Measurements from ENCODE around the gene APP.

The APP gene

DNA sequence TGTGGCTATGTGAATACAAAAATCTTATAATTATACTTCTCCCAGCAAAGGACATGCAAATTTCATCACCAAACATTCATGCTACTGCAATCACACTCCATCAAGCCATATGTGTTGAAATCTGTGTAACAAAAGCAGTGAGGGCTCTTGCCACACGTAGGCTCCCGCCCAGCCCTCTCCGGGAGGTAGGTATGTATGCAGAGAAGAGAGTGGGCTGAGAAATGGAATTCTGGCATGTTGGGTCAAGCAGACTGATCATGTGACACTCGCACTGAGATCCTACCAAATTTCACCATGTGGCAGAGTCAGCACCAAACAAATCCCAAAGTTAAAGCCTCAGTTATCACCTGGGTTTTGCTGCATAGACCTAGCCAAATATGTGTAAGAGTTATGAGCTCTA, 49.7 kb downstream of the APP start:
- Histone ChIP-seq H3K27ac (ENCODE audit: insufficient read depth, low read depth, low read length, poor library complexity, severe bottlenecking) (no peak overlapping the region), H3K4me3 (ENCODE audit: insufficient read depth, low read depth, low read length) (no peak overlapping the region), H3K4me1 (ENCODE audit: control insufficient read depth, insufficient read depth, low read length) (peaks cover 14% of the 10 kb centered on the region), H3K36me3 (ENCODE audit: control insufficient read depth, insufficient read depth, low read length) (no peaks in the 10 kb centered on the region), H3K27me3 (ENCODE audit: control insufficient read depth, insufficient read depth, low read length, poor library complexity, severe bottlenecking) (no peaks in the 10 kb centered on the region), H3K9me3 (ENCODE audit: control insufficient read depth, low read length) (no peaks in the 10 kb centered on the region)
- 62 to 83% methylated on average over 4 of the region's 4 CpGs for WGBS, 2 experiments

DNA sequence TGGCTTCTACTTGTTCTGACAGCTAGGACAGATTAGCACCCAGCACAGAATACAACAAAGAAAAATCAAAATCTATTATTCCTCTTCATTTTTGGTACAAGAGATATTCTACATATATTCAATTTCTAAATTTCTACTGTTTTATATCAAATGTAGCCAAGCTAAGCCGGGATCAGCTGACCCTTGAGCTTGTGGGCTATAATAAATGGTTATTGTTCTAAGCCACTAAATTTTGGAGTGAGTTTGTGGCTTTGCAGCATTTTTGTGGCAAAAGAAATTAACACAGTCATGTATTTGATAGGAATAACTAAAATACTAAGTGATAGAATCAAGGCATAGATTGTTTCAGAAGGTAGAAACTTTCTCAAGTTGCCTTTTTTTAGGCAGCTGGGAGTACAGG, 50.7 kb downstream of the APP start:
- no peaks in the 10 kb centered on the region for H3K36me3 ChIP-seq (ENCODE audit: control insufficient read depth, insufficient read depth, low read length)
- peaks cover 18% of the 10 kb centered on the region for H3K4me1 ChIP-seq (ENCODE audit: control insufficient read depth, insufficient read depth, low read length)
- H3K9me3 ChIP-seq (ENCODE audit: control insufficient read depth, low read length): no peaks in the 10 kb centered on the region
- 80 to 100% methylated on average over 1 of the region's 1 CpG for WGBS, 2 experiments
- H3K4me3 ChIP-seq (ENCODE audit: insufficient read depth, low read depth, low read length): no peak overlapping the region
- no peak overlapping the region for H3K27ac ChIP-seq (ENCODE audit: insufficient read depth, low read depth, low read length, poor library complexity, severe bottlenecking)
- H3K27me3 ChIP-seq (ENCODE audit: control insufficient read depth, insufficient read depth, low read length, poor library complexity, severe bottlenecking): no peaks in the 10 kb centered on the region

DNA sequence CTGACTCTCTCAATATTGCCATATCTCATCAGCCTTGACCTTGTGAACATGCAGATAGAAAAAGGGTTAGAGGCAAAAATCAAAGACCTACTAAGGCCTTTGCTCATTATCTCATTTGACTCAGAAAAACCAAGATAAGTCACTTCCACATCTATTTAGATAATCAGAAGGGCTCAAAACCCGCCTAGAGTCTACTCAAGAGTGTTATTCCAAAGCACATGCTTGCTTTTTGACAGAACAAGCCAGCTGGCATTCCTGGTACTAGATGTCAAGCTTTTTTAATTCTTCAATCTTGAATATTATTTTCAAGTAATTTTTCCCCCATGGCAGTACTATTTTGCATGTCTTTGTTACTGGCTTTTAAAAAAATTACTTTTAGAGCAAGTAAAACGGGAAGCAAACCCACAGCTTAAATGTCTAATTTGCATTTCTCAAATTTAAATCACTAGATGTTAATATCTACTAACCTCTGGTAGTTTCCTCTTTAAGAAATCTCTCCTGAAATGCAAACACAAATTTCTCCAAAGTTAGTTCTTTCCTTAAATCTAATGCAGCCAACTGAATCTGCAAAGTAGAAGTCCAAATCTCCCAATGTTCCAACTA, 51.5 kb downstream of the APP start:
- Histone ChIP-seq H3K4me3 (ENCODE audit: insufficient read depth, low read depth, low read length) (no peak overlapping the region), H3K27ac (ENCODE audit: insufficient read depth, low read depth, low read length, poor library complexity, severe bottlenecking) (no peak overlapping the region), H3K27me3 (ENCODE audit: control insufficient read depth, insufficient read depth, low read length, poor library complexity, severe bottlenecking) (no peaks in the 10 kb centered on the region), H3K9me3 (ENCODE audit: control insufficient read depth, low read length) (no peaks in the 10 kb centered on the region), H3K4me1 (ENCODE audit: control insufficient read depth, insufficient read depth, low read length) (peaks cover 17% of the 10 kb centered on the region), H3K36me3 (ENCODE audit: control insufficient read depth, insufficient read depth, low read length) (no peaks in the 10 kb centered on the region)
- 90 to 92% methylated on average over 2 of the region's 2 CpGs for WGBS, 2 experiments

DNA sequence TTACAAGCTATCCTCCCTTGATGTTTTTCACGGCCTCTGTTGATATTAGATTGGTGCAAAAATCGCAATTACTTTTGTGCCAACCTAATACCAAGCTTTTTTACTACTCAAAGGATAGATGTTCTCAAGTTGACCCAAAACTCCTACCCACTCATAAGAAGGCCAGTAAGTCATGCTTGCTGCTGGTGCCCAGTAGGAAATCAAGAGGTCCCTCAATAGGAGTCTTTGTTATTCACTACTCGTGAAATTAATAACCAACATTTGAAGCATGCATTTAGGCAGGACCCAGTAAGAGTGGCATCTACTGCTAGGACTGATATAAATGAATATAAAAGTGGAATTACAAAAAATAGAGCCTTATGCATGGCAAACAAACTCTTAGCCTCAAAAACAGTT, 52.6 kb downstream of the APP start:
- Histone ChIP-seq H3K4me1 (ENCODE audit: control insufficient read depth, insufficient read depth, low read length) (peaks cover 17% of the 10 kb centered on the region), H3K27ac (ENCODE audit: insufficient read depth, low read depth, low read length, poor library complexity, severe bottlenecking) (no peak overlapping the region), H3K4me3 (ENCODE audit: insufficient read depth, low read depth, low read length) (no peak overlapping the region), H3K27me3 (ENCODE audit: control insufficient read depth, insufficient read depth, low read length, poor library complexity, severe bottlenecking) (no peaks in the 10 kb centered on the region), H3K36me3 (ENCODE audit: control insufficient read depth, insufficient read depth, low read length) (no peaks in the 10 kb centered on the region), H3K9me3 (ENCODE audit: control insufficient read depth, low read length) (no peaks in the 10 kb centered on the region)
- 94 to 98% methylated on average over 3 of the region's 3 CpGs for WGBS, 2 experiments

DNA sequence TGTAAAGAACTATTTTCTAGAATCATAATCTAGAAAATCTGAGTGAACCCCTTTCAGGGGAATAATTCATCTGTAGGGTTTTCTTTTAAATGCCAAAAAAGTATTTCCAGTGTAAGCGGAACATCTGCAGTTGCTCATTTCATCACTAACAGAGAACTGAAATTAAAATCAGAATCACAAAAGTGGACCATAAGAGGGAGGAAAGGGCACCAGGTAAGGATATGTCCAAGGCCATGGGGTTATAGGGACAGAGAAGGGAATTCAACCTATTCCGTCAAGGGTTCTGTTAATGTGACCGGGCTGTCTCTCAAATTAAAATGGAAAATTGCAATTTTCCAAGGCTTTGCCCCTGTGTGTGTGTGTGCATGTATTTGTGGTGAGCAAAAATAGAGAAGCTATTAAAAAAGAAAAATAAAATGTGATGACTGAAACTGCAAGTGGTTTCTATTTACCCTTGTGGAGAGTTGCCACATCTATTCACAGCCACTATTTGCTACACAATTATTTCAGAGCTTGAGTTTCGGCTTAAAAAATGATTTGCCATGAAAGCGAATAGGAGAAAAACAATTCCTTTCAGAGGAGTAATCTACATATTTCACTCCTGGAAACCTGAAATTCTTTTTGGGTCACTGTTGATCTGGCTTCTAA, 53.1 kb downstream of the APP start:
- Histone ChIP-seq H3K4me3 (ENCODE audit: insufficient read depth, low read depth, low read length) (no peak overlapping the region), H3K9me3 (ENCODE audit: control insufficient read depth, low read length) (no peaks in the 10 kb centered on the region), H3K36me3 (ENCODE audit: control insufficient read depth, insufficient read depth, low read length) (no peaks in the 10 kb centered on the region), H3K27ac (ENCODE audit: insufficient read depth, low read depth, low read length, poor library complexity, severe bottlenecking) (no peak overlapping the region), H3K4me1 (ENCODE audit: control insufficient read depth, insufficient read depth, low read length) (peaks cover 17% of the 10 kb centered on the region), H3K27me3 (ENCODE audit: control insufficient read depth, insufficient read depth, low read length, poor library complexity, severe bottlenecking) (no peaks in the 10 kb centered on the region)
- 91 to 94% methylated on average over 4 to 5 of the region's 5 CpGs for WGBS, 2 experiments

DNA sequence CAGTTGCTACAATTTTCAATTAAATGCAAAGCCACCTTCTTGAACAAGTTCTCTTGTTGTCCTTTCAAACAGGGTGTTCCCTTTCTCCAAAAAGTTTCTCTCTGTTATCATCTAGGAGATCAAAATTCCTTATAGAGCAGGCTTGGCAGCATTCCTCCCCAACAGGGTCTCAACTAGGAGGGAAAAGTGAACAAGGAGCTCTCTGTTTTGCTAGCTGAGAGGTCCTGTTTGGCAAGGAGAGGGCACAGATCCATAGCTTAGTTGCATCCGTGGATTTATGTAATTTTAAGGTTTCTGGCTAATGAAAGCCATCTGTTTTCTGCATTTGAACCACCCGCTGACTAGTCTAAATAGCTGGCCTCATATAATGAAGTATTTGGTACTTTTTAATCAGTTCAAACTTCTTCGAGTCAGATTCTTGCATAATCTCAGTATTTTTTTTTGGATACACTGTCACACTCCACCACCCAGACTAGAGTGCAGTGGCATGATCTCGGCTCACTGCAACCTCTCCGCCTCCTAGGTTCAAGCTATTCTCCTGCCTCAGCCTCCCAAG, 54.0 kb downstream of the APP start:
- no peak overlapping the region for H3K4me3 ChIP-seq (ENCODE audit: insufficient read depth, low read depth, low read length)
- no peaks in the 10 kb centered on the region for H3K27me3 ChIP-seq (ENCODE audit: control insufficient read depth, insufficient read depth, low read length, poor library complexity, severe bottlenecking)
- peaks cover 5% of the 10 kb centered on the region for H3K36me3 ChIP-seq (ENCODE audit: control insufficient read depth, insufficient read depth, low read length)
- H3K9me3 ChIP-seq (ENCODE audit: control insufficient read depth, low read length): no peaks in the 10 kb centered on the region
- peaks cover 17% of the 10 kb centered on the region for H3K4me1 ChIP-seq (ENCODE audit: control insufficient read depth, insufficient read depth, low read length)
- H3K27ac ChIP-seq (ENCODE audit: insufficient read depth, low read depth, low read length, poor library complexity, severe bottlenecking): peak overlapping the region; percentile 38
- WGBS, 2 experiments: 86 to 90% methylated on average over 5 of the region's 5 CpGs

DNA sequence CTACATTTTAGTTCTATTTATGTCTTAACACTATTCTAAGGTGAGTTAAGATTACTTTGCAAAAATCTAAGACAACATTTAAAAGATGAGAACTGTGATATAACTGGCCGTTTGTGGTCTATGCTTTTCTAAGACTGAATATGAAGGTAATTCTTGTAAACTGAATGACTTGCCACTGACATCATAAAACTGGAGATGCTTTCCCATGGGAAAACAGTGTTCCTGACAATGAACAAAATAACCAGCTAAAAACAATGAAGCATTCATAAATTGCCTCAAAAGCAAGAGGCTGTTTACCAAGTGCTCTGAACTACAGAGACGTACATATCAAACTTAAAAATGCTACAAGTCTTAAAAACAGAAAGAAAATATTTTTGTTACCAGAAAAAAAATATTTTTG, 54.7 kb downstream of the APP start:
- Histone ChIP-seq H3K36me3 (ENCODE audit: control insufficient read depth, insufficient read depth, low read length) (peaks cover 9% of the 10 kb centered on the region), H3K4me3 (ENCODE audit: insufficient read depth, low read depth, low read length) (no peak overlapping the region), H3K9me3 (ENCODE audit: control insufficient read depth, low read length) (no peaks in the 10 kb centered on the region), H3K4me1 (ENCODE audit: control insufficient read depth, insufficient read depth, low read length) (peaks cover 17% of the 10 kb centered on the region), H3K27me3 (ENCODE audit: control insufficient read depth, insufficient read depth, low read length, poor library complexity, severe bottlenecking) (no peaks in the 10 kb centered on the region), H3K27ac (ENCODE audit: insufficient read depth, low read depth, low read length, poor library complexity, severe bottlenecking) (peak overlapping the region; percentile 38)
- 88 to 96% methylated on average over 1 to 2 of the region's 2 CpGs for WGBS, 2 experiments

DNA sequence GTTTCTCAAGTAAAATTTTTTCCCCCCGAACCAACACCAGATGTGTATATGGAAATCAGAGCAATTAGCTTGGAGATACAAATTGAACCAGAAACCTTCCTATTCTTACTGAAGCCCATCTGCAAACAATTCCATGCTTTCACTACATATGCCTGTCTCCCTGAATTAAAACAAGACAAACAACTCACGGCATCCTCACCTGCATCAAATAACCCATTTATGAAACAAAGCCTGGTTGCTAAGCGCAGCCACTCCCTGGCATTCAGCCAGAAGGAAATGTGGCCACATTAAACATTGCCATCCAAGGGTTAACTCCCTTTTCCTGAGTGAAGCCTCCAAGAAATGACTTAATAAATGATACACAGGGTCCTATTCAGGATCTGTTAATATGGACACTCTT, 55.3 kb downstream of the APP start:
- Histone ChIP-seq H3K36me3 (ENCODE audit: control insufficient read depth, insufficient read depth, low read length) (peaks cover 9% of the 10 kb centered on the region), H3K4me3 (ENCODE audit: insufficient read depth, low read depth, low read length) (no peak overlapping the region), H3K9me3 (ENCODE audit: control insufficient read depth, low read length) (no peaks in the 10 kb centered on the region), H3K27ac (ENCODE audit: insufficient read depth, low read depth, low read length, poor library complexity, severe bottlenecking) (no peak overlapping the region), H3K4me1 (ENCODE audit: control insufficient read depth, insufficient read depth, low read length) (peaks cover 17% of the 10 kb centered on the region), H3K27me3 (ENCODE audit: control insufficient read depth, insufficient read depth, low read length, poor library complexity, severe bottlenecking) (no peaks in the 10 kb centered on the region)
- 86 to 92% methylated on average over 3 of the region's 3 CpGs for WGBS, 2 experiments

DNA sequence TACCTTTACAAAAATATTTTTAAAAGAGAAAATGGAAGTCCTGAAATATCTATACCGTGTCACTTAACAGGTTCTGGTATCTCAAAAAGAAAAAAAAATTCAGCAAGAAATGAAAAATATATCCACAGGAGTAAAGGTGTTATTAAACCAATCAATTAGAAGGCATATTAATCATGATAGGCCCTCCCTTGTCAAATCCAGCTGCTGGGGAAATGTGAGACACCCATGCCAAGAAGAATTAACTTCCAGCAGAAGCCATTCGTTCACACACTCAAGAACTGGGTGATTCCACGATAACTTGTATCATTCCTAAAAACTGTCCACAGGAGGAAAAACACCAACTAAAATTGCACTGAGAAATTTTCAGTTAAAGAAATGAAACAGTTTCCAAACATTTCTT, 57.6 kb downstream of the APP start:
- Histone ChIP-seq H3K27me3 (ENCODE audit: control insufficient read depth, insufficient read depth, low read length, poor library complexity, severe bottlenecking) (no peaks in the 10 kb centered on the region), H3K4me1 (ENCODE audit: control insufficient read depth, insufficient read depth, low read length) (peaks cover 17% of the 10 kb centered on the region), H3K36me3 (ENCODE audit: control insufficient read depth, insufficient read depth, low read length) (peaks cover 21% of the 10 kb centered on the region), H3K27ac (ENCODE audit: insufficient read depth, low read depth, low read length, poor library complexity, severe bottlenecking) (no peak overlapping the region), H3K4me3 (ENCODE audit: insufficient read depth, low read depth, low read length) (no peak overlapping the region), H3K9me3 (ENCODE audit: control insufficient read depth, low read length) (no peaks in the 10 kb centered on the region)
- 95 to 100% methylated on average over 2 to 3 of the region's 3 CpGs for WGBS, 2 experiments

DNA sequence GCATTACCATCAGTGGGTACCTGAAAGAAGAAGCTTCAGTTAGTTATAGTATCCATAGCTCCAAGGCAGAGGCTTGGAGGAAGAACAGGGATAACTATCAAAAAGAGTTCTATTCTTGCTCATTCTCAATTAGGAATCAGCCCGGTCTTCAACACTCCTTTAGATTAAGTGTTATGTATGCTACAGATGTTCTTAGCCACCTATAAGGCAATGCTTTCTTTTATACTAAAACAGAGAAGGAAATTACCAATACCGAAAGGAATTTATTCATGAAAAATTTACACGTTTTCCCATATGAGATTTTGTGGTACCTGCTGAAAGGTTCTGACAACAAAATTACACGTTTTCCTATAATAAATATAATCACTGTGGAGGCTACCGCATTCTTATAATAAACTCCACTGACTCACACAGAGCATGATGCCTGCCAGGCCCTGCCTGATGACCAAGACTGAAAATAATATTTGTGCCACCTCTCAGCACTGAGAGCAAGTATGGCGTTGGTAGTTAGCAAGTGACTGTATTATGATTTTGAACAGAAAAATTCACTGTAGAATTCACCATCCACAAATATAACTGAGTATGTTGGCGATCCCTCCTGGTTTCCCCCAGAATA, 58.3 kb downstream of the APP start:
- no peaks in the 10 kb centered on the region for H3K9me3 ChIP-seq (ENCODE audit: control insufficient read depth, low read length)
- H3K4me3 ChIP-seq (ENCODE audit: insufficient read depth, low read depth, low read length): no peak overlapping the region
- peaks cover 21% of the 10 kb centered on the region for H3K36me3 ChIP-seq (ENCODE audit: control insufficient read depth, insufficient read depth, low read length)
- H3K27me3 ChIP-seq (ENCODE audit: control insufficient read depth, insufficient read depth, low read length, poor library complexity, severe bottlenecking): no peaks in the 10 kb centered on the region
- 92 to 95% methylated on average over 5 to 7 of the region's 7 CpGs for WGBS, 2 experiments
- H3K4me1 ChIP-seq (ENCODE audit: control insufficient read depth, insufficient read depth, low read length): peaks cover 22% of the 10 kb centered on the region
- no peak overlapping the region for H3K27ac ChIP-seq (ENCODE audit: insufficient read depth, low read depth, low read length, poor library complexity, severe bottlenecking)
